ENCODE results near the gene RNU4-1.

DNA sequence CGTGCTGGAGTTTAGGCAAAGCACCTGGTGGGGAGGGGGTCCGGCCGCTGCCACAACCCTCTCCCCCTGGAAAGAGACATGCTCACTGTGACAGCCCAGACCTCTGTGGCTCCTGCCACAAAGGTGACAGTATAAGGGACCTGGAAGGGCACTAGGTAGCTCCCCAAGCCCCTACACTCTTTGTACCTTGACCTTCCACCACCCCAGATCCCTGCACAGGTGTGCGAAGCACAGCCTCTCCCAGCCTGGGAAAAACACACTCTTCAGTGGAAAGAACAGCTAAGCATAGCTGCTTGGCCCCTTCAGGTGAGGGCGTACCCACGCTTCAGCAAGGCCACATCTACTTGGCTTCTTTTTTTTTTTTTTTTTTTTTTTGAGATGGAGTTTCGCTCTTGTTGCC is 39.5 kb upstream of the RNU4-1 start:
- TF ChIP-seq ZBTB21 (CRISPR knock-in tag; IDR thresholded peaks at IDR 0.05; ENCODE audit: borderline replicate concordance) (no peak), NR2C2 (CRISPR knock-in tag; IDR thresholded peaks at IDR 0.05) (no peak), CBFB (CRISPR knock-in tag; IDR thresholded peaks at IDR 0.05; ENCODE audit: low read depth) (no peak), FOXJ3 (CRISPR knock-in tag; IDR thresholded peaks at IDR 0.05; ENCODE audit: borderline replicate concordance) (no peak), ZNF232 (CRISPR knock-in tag; IDR thresholded peaks at IDR 0.05) (no peak), ZNF219 (CRISPR knock-in tag; IDR thresholded peaks at IDR 0.05; ENCODE audit: borderline replicate concordance) (no peak)
- TF ChIP-seq, protein P1, sequence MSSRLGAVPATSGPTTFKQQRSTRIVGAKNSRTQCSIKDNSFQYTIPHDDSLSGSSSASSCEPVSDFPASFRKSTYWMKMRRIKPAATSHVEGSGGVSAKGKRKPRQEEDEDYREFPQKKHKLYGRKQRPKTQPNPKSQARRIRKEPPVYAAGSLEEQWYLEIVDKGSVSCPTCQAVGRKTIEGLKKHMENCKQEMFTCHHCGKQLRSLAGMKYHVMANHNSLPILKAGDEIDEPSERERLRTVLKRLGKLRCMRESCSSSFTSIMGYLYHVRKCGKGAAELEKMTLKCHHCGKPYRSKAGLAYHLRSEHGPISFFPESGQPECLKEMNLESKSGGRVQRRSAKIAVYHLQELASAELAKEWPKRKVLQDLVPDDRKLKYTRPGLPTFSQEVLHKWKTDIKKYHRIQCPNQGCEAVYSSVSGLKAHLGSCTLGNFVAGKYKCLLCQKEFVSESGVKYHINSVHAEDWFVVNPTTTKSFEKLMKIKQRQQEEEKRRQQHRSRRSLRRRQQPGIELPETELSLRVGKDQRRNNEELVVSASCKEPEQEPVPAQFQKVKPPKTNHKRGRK (CRISPR knock-in tag; IDR thresholded peaks at IDR 0.05; ENCODE audit: borderline replicate concordance), result no peak
- TF ChIP-seq, protein P2, sequence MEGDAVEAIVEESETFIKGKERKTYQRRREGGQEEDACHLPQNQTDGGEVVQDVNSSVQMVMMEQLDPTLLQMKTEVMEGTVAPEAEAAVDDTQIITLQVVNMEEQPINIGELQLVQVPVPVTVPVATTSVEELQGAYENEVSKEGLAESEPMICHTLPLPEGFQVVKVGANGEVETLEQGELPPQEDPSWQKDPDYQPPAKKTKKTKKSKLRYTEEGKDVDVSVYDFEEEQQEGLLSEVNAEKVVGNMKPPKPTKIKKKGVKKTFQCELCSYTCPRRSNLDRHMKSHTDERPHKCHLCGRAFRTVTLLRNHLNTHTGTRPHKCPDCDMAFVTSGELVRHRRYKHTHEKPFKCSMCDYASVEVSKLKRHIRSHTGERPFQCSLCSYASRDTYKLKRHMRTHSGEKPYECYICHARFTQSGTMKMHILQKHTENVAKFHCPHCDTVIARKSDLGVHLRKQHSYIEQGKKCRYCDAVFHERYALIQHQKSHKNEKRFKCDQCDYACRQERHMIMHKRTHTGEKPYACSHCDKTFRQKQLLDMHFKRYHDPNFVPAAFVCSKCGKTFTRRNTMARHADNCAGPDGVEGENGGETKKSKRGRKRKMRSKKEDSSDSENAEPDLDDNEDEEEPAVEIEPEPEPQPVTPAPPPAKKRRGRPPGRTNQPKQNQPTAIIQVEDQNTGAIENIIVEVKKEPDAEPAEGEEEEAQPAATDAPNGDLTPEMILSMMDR (IDR thresholded peaks at IDR 0.05), result no peak
- TF ChIP-seq, protein P3, sequence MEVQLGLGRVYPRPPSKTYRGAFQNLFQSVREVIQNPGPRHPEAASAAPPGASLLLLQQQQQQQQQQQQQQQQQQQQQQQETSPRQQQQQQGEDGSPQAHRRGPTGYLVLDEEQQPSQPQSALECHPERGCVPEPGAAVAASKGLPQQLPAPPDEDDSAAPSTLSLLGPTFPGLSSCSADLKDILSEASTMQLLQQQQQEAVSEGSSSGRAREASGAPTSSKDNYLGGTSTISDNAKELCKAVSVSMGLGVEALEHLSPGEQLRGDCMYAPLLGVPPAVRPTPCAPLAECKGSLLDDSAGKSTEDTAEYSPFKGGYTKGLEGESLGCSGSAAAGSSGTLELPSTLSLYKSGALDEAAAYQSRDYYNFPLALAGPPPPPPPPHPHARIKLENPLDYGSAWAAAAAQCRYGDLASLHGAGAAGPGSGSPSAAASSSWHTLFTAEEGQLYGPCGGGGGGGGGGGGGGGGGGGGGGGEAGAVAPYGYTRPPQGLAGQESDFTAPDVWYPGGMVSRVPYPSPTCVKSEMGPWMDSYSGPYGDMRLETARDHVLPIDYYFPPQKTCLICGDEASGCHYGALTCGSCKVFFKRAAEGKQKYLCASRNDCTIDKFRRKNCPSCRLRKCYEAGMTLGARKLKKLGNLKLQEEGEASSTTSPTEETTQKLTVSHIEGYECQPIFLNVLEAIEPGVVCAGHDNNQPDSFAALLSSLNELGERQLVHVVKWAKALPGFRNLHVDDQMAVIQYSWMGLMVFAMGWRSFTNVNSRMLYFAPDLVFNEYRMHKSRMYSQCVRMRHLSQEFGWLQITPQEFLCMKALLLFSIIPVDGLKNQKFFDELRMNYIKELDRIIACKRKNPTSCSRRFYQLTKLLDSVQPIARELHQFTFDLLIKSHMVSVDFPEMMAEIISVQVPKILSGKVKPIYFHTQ (CRISPR knock-in tag; IDR thresholded peaks at IDR 0.05), result no peak
- TF ChIP-seq, protein P4, sequence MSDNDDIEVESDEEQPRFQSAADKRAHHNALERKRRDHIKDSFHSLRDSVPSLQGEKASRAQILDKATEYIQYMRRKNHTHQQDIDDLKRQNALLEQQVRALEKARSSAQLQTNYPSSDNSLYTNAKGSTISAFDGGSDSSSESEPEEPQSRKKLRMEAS (CRISPR knock-in tag; IDR thresholded peaks at IDR 0.05), result no peak

All from WTC11 (cell line).